IMR-90 (cell line): ENCODE data around the gene AXIN1. TPM values are rescaled to one million over a fixed set of nuclear protein-coding genes. Genes with fewer than 3 reads are reported as not detected.

Experiments
- ATAC-seq: fragments of 200-7000 bp; cut with Tn5 transposase; 2 replicates; pipeline ENCODE4 v1.9.1; 2020; ENCODE audit warnings: low read depth, mild to moderate bottlenecking, moderate library complexity
- BruUV-seq: library from RNA; stranded (reverse); fragments of 400-500 nt; replicated peaks from 2 replicates; lab custom pipeline; 2021; lab: Mats Ljungman, UMichigan
- CTCF ChIA-PET: fragments of 300-600 bp; formaldehyde crosslinking; extraction: SDS; loops from one replicate; lab custom pipeline; 2021; ENCODE audit warnings: antibody characterized with exemption; lab: Yijun Ruan, JAX
- POLR2A ChIA-PET: fragments of 300-600 bp; sonication (Branson Sonifier 250); formaldehyde crosslinking; loops from one replicate; lab custom pipeline; 2022; ENCODE audit warnings: antibody characterized with exemption; ENCODE audit not compliant: unreplicated experiment; lab: Charles Lee
- DNase-seq: peaks from one replicate; pipeline ENCODE4 v3.0.0; 2013
- H2AFZ ChIP-seq: replicated peaks from 2 replicates; pipeline ENCODE3; 2013; ENCODE audit warnings: low read length, mild to moderate bottlenecking; ENCODE audit not compliant: poor library complexity
- H2AK5ac ChIP-seq: 2 replicates; pipeline ENCODE4 v1.6.1; 2013; ENCODE audit warnings: low read depth, low read length, inconsistent platforms
- H2AK9ac ChIP-seq: replicated peaks from 2 replicates; pipeline ENCODE3; 2013; ENCODE audit warnings: mild to moderate bottlenecking, low read depth, low read length, moderate library complexity; ENCODE audit not compliant: poor library complexity
- H2BK120ac ChIP-seq: 2 replicates; pipeline ENCODE4 v1.6.1; 2013; ENCODE audit warnings: low read depth, low read length, inconsistent platforms
- H2BK15ac ChIP-seq: 3 replicates; pipeline ENCODE4 v1.6.1; 2013; ENCODE audit warnings: low read depth, low read length, inconsistent platforms
- H2BK20ac ChIP-seq: 2 replicates; pipeline ENCODE4 v1.6.1; 2013; ENCODE audit warnings: low read depth, mild to moderate bottlenecking, inconsistent platforms, low read length, moderate library complexity
- H2BK5ac ChIP-seq: 2 replicates; pipeline ENCODE4 v1.6.1; 2013; ENCODE audit warnings: mild to moderate bottlenecking, low read depth, low read length, inconsistent platforms; ENCODE audit not compliant: poor library complexity, severe bottlenecking
- H3K14ac ChIP-seq: replicated peaks from 2 replicates; pipeline ENCODE4 v1.6.1; 2013; ENCODE audit warnings: low read depth, low read length, inconsistent platforms
- H3K18ac ChIP-seq: 2 replicates; pipeline ENCODE4 v1.6.1; 2013; ENCODE audit warnings: low read depth, low read length, control low read depth
- H3K23ac ChIP-seq: 2 replicates; pipeline ENCODE4 v1.6.1; 2013; ENCODE audit warnings: low read depth, low read length, inconsistent platforms
- H3K27ac ChIP-seq: 2 replicates; pipeline ENCODE4 v1.5.1; 2013; ENCODE audit warnings: mild to moderate bottlenecking, control low read depth, low read length; ENCODE audit not compliant: insufficient read depth
- H3K27me3 ChIP-seq: 2 replicates; pipeline ENCODE4 v1.6.1; 2013; ENCODE audit warnings: low read length; ENCODE audit not compliant: control insufficient read depth, insufficient read depth
- H3K36me3 ChIP-seq: 2 replicates; pipeline ENCODE4 v1.6.1; 2013; ENCODE audit warnings: low read length, mixed read lengths; ENCODE audit not compliant: control insufficient read depth, insufficient read depth
- H3K4ac ChIP-seq: 2 replicates; pipeline ENCODE4 v1.6.1; 2013; ENCODE audit warnings: low read depth, low read length, inconsistent platforms
- H3K4me1 ChIP-seq: 2 replicates; pipeline ENCODE4 v1.6.1; 2013; ENCODE audit warnings: low read length, mixed read lengths; ENCODE audit not compliant: control insufficient read depth, insufficient read depth
- H3K4me2 ChIP-seq: 2 replicates; pipeline ENCODE4 v1.6.1; 2013; ENCODE audit warnings: low read depth, mild to moderate bottlenecking, control low read depth, low read length, moderate library complexity
- H3K4me3 ChIP-seq: 2 replicates; pipeline ENCODE4 v1.5.1; 2013; ENCODE audit warnings: low read depth, mild to moderate bottlenecking, control low read depth, low read length, moderate library complexity; ENCODE audit not compliant: insufficient read depth
- H3K56ac ChIP-seq: 2 replicates; pipeline ENCODE4 v1.6.1; 2013; ENCODE audit warnings: low read length, inconsistent platforms; ENCODE audit not compliant: insufficient read depth; ENCODE audit errors: extremely low read depth
- H3K79me1 ChIP-seq, 2 experiments: 2 replicates each; pipeline ENCODE4 v1.6.1; 2013; ENCODE audit warnings: low read length in 2 of 2, inconsistent platforms in 1 of 2, low read depth in 1 of 2
- H3K9ac ChIP-seq: 2 replicates; pipeline ENCODE4 v1.6.1; 2013; ENCODE audit warnings: low read depth, low read length, control low read depth
- H3K9me1 ChIP-seq: 2 replicates; pipeline ENCODE4 v1.6.1; 2013; ENCODE audit warnings: low read length, inconsistent platforms; ENCODE audit not compliant: insufficient read depth
- H3K9me3 ChIP-seq: 2 replicates; pipeline ENCODE4 v1.6.1; 2013; ENCODE audit warnings: low read length; ENCODE audit not compliant: control insufficient read depth, insufficient read depth
- H4K20me1 ChIP-seq: 2 replicates; pipeline ENCODE4 v1.6.1; 2013; ENCODE audit warnings: low read length, inconsistent platforms; ENCODE audit not compliant: insufficient read depth
- H4K5ac ChIP-seq: 2 replicates; pipeline ENCODE4 v1.6.1; 2013; ENCODE audit warnings: mild to moderate bottlenecking, low read depth, low read length, control low read depth
- H4K8ac ChIP-seq, 2 experiments: 2 replicates each; pipeline ENCODE4 v1.6.1; 2013; ENCODE audit warnings: low read depth in 2 of 2, low read length in 2 of 2, control low read depth in 1 of 2, inconsistent platforms in 1 of 2
- H4K91ac ChIP-seq: 2 replicates; pipeline ENCODE4 v1.6.1; 2013; ENCODE audit warnings: low read depth, low read length, inconsistent platforms; ENCODE audit not compliant: insufficient read depth
- BHLHE40 ChIP-seq: fragments of 150-350 bp; IDR thresholded peaks from 2 replicates; pipeline ENCODE4 v1.6.1; 2016; ENCODE audit warnings: mild to moderate bottlenecking, low read depth, low read length
- CEBPB ChIP-seq: IDR thresholded peaks from 2 replicates; pipeline ENCODE4 v1.6.1; 2012; ENCODE audit warnings: low read depth, low read length, improper control_type of control experiment
- CHD1 ChIP-seq: IDR thresholded peaks from 2 replicates; pipeline ENCODE4 v1.6.1; 2012; ENCODE audit warnings: low read depth, low read length, improper control_type of control experiment
- CTCF ChIP-seq: conservative IDR thresholded peaks from 2 replicates; pipeline ENCODE4 v1.5.1; 2012; ENCODE audit warnings: mild to moderate bottlenecking, low read depth, low read length, improper control_type of control experiment
- FOS ChIP-seq: fragments of 150-350 bp; IDR thresholded peaks from 2 replicates; pipeline ENCODE4 v1.6.1; 2016; ENCODE audit warnings: low read depth, low read length
- MAFK ChIP-seq: IDR thresholded peaks from 2 replicates; pipeline ENCODE4 v1.6.1; 2012; ENCODE audit warnings: low read depth, low read length, improper control_type of control experiment
- MAZ ChIP-seq: IDR thresholded peaks from 2 replicates; pipeline ENCODE4 v1.6.1; 2012; ENCODE audit warnings: low read depth, mild to moderate bottlenecking, low read length, improper control_type of control experiment, moderate library complexity, borderline replicate concordance
- MXI1 ChIP-seq: IDR thresholded peaks from 2 replicates; pipeline ENCODE4 v1.6.1; 2012; ENCODE audit warnings: low read depth, mild to moderate bottlenecking, low read length, moderate library complexity, borderline replicate concordance
- NFE2L2 ChIP-seq: fragments of 150-350 bp; IDR thresholded peaks from 2 replicates; pipeline ENCODE4 v1.6.1; 2016; ENCODE audit warnings: low read depth, mild to moderate bottlenecking, low read length
- POLR2A ChIP-seq: IDR thresholded peaks from 2 replicates; pipeline ENCODE4 v1.6.1; 2012; ENCODE audit warnings: mild to moderate bottlenecking, low read depth, low read length
- RAD21 ChIP-seq: IDR thresholded peaks from 2 replicates; pipeline ENCODE4 v1.6.1; 2012; ENCODE audit warnings: low read length, improper control_type of control experiment
- RCOR1 ChIP-seq: IDR thresholded peaks from 2 replicates; pipeline ENCODE4 v1.6.1; 2012; ENCODE audit warnings: mild to moderate bottlenecking, low read length, improper control_type of control experiment; ENCODE audit not compliant: insufficient replicate concordance
- RFX5 ChIP-seq: IDR thresholded peaks from 2 replicates; pipeline ENCODE4 v1.8.0; 2012; ENCODE audit warnings: low read depth, mild to moderate bottlenecking, low read length, moderate library complexity
- SMC3 ChIP-seq: fragments of 150-350 bp; IDR thresholded peaks from 2 replicates; pipeline ENCODE4 v1.6.1; 2016; ENCODE audit warnings: low read depth, mild to moderate bottlenecking, antibody characterized with exemption, low read length, moderate library complexity
- USF2 ChIP-seq: fragments of 150-350 bp; IDR thresholded peaks from 2 replicates; pipeline ENCODE4 v1.6.1; 2017; ENCODE audit warnings: mild to moderate bottlenecking, antibody characterized with exemption, low read length, low read depth
- WGBS, 2 experiments: methylation state at CpG; one replicate each; pipeline versions ENCODE4 v1.1.5 to v1.1.7; 2013; ENCODE audit warnings: missing lambda C conversion rate in 2 of 2; ENCODE audit not compliant: insufficient read length in 1 of 2; ENCODE audit errors: extremely low coverage in 2 of 2; 5-methylcytosine and 5-hydroxymethylcytosine counted together
- dilution Hi-C: fragments of 300-500 bp; cut with HindIII; formaldehyde crosslinking; loops from one replicate; pipeline ENCODE4 v1.14.3; 2018; ENCODE audit warnings: low sequenced_read_pairs; ENCODE audit not compliant: unreplicated experiment
- in situ Hi-C: fragments of 300-500 bp; cut with MboI; formaldehyde crosslinking; loops from 3 replicates; pipeline ENCODE4 v1.14.3; 2019; ENCODE audit warnings: low sequenced_read_pairs, inconsistent platforms, mixed read lengths
- intact Hi-C: fragments of 100-400 bp; cut with micrococcal nuclease; formaldehyde crosslinking; loops from 2 replicates; pipeline ENCODE4 v1.10.0; 2022
- polyA plus RNA-seq, 3 experiments: library from polyadenylated mRNA; depleted of rRNA; stranded (reverse); fragments of >200 nt; gene quantifications; 2 replicates each; pipeline ENCODE4 v1.2.3, GENCODE V29; 2012; ENCODE audit warnings: low replicate concordance in 1 of 3
- total RNA-seq: library from RNA; depleted of rRNA; stranded (reverse); fragments of >200 nt; gene quantifications from 2 replicates; pipeline ENCODE4 v1.2.3, GENCODE V29; 2012

The AXIN1 gene
- total and polyA plus RNA-seq, 2 of the 4 experiments (the other 2 are of a cell fraction) = 10.9 to 14.2 TPM

DNA sequence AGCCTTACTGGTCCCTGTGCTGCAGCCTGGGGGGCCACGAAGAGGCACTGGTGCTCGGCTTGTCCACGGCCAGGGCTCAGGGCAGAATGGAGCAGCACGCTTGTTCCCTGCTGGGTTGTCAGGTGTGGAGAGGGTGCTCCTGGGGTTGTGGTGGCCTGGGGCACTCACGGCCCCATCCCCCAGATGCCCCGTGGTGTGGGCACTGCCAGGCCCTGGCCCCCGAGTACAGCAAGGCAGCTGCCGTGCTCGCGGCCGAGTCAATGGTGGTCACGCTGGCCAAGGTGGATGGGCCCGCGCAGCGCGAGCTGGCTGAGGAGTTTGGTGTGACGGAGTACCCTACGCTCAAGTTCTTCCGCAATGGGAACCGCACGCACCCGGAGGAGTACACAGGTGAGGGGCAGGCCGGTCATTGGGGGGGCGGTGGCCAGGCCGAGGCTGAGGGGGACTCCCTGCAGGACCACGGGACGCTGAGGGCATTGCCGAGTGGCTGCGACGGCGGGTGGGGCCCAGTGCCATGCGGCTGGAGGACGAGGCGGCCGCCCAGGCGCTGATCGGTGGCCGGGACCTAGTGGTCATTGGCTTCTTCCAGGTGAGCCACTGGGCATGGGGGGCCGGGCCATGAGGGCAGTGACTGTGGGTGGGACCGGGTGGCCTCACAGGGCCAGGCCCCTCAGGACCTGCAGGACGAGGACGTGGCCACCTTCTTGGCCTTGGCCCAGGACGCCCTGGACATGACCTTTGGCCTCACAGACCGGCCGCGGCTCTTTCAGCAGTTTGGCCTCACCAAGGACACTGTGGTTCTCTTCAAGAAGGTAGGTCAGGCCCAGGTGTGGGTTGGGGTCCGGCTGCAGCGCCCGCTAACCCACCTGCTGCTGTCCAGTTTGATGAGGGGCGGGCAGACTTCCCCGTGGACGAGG, 68.1 kb downstream of the AXIN1 start:
- 94% methylated on average over 39 of the region's 52 CpGs; no CpG with 5 or more reads in 1 of the 2 experiments for WGBS, 2 experiments
- dilution Hi-C loops = no loop called here
- no peak for TF ChIP-seq USF2
- no peak for TF ChIP-seq MXI1
- TF ChIP-seq MAZ = no peak
- TF ChIP-seq SMC3 = no peak
- no peak for TF ChIP-seq CEBPB
- TF ChIP-seq NFE2L2 = no peak
- TF ChIP-seq CTCF = no peak
- no peak for TF ChIP-seq POLR2A
- no peak for TF ChIP-seq CHD1
- TF ChIP-seq BHLHE40 = no peak
- no peak for TF ChIP-seq RFX5
- no peak for TF ChIP-seq RAD21
- TF ChIP-seq RCOR1 = no peak
- TF ChIP-seq MAFK = no peak
- TF ChIP-seq FOS = no peak

More for the DNA sequence above, 68.1 kb downstream of the AXIN1 start:
- Histone ChIP-seq H3K36me3 (peaks cover 20% of the 10 kb centered on the region; the same call in 1 of the 2 replicates), H3K79me1 (no peaks in the 10 kb centered on the region), H2BK120ac (no peak overlapping the region), H3K27me3 (peaks cover 23% of the 10 kb centered on the region), H3K14ac (no peak overlapping the region), H3K9me3 (no peaks in the 10 kb centered on the region), H4K20me1 (no peaks in the 10 kb centered on the region; the same call in 1 of the 2 replicates), H3K9me1 (no peaks in the 10 kb centered on the region), H4K91ac (no peak overlapping the region), H2AK5ac (no peak overlapping the region), H2AFZ (no peak overlapping the region), H3K27ac (no peak overlapping the region), H2AK9ac (no peak overlapping the region), H2BK15ac (no peak overlapping the region), H3K4me2 (no peak overlapping the region), H3K18ac (no peak overlapping the region), H3K4ac (no peak overlapping the region), H3K23ac (no peak overlapping the region), H3K56ac (no peak overlapping the region), H3K4me3 (no peak overlapping the region), H4K5ac (no peak overlapping the region), H2BK5ac (no peak overlapping the region), H3K9ac (no peak overlapping the region), H4K8ac (no peak overlapping the region), H2BK20ac (no peak overlapping the region), H3K4me1 (no peaks in the 10 kb centered on the region)
- ATAC-seq = no peak
- ChIA-PET POLR2A (no interaction called here), CTCF (no interaction called here)
- intact Hi-C loops (no loop called here), in situ Hi-C loops (no loop called here)
- no TSS peak for BruUV-seq
- no peak for DNase-seq
